ENCODE data around the gene SMAD6. TPM values are rescaled to one million over a fixed set of nuclear protein-coding genes. Genes with fewer than 3 reads are reported as not detected.

SMAD6 gene
- total RNA-seq, 1 experiment from 2014 or later = 19.9 TPM

- intact Hi-C loops (cut with micrococcal nuclease) = no loop called here
- H3K9me2 ChIP-seq (replicated peaks; ENCODE audit: low read length) = no peaks in the 10 kb centered on the region
- H3K36me3 ChIP-seq (ENCODE audit: low read depth, low read length) = no peaks in the 10 kb centered on the region; the same call in 1 of the 2 replicates
- H3K79me2 ChIP-seq (ENCODE audit: low read length) = 0 out of 2 replicates have a peak, but pooled peaks cover 4% of the 10 kb centered on the region
- POLR2A ChIA-PET (ENCODE audit: unreplicated experiment) = no interaction called here
- no peak overlapping the region for H2AFZ ChIP-seq (ENCODE audit: low read length)
- H3K9me3 ChIP-seq (ENCODE audit: low read length) = no peaks in the 10 kb centered on the region
- peaks cover 12% of the 10 kb centered on the region for H3K4me1 ChIP-seq (ENCODE audit: insufficient read depth, low read length)
- H3K27ac ChIP-seq (ENCODE audit: low read length) = no peak overlapping the region
- no TSS peak for BruUV-seq (replicated peaks)
- TF ChIP-seq EZH2 (IDR thresholded peaks at IDR 0.05; ENCODE audit: low read length, unreplicated experiment) (no peak), CTCF (conservative IDR thresholded peaks at IDR 0.05; ENCODE audit: low read depth, low read length) (no peak), EZH2phosphoT487 (IDR thresholded peaks at IDR 0.05; ENCODE audit: borderline replicate concordance, low read length) (no peak)
- no peaks in the 10 kb centered on the region for H3K27me3 ChIP-seq (ENCODE audit: low read length)
- no peaks in the 10 kb centered on the region for H3F3A ChIP-seq (ENCODE audit: low read length, unreplicated experiment)
- CTCF ChIA-PET = no interaction called here
- ATAC-seq (no peak), DNase-seq (no peak)
- H3K4me3 ChIP-seq (ENCODE audit: low read length) = no peak overlapping the region
- H3K4me2 ChIP-seq (ENCODE audit: low read length) = no peak overlapping the region
- H3K9ac ChIP-seq (ENCODE audit: low read length) = no peak overlapping the region
- H4K20me1 ChIP-seq (ENCODE audit: low read length) = no peaks in the 10 kb centered on the region
Observed at GRCh38 chr15:66724732-66725463, 22.9 kb downstream of the SMAD6 start.

- no TSS peak for BruUV-seq (replicated peaks)
- no peak overlapping the region for H3K4me3 ChIP-seq (ENCODE audit: low read length)
Observed at GRCh38 chr15:66725464-66725785, 23.4 kb downstream of the SMAD6 start.

More at GRCh38 chr15:66725464-66725785, 23.4 kb downstream of the SMAD6 start:
- ATAC-seq (no peak), DNase-seq (no peak)
- POLR2A ChIA-PET (ENCODE audit: unreplicated experiment) = no interaction called here
- CTCF ChIA-PET = no interaction called here
- intact Hi-C loops (cut with micrococcal nuclease) = no loop called here
- Histone ChIP-seq H3K4me2 (ENCODE audit: low read length) (no peak overlapping the region), H3K36me3 (ENCODE audit: low read depth, low read length) (no peaks in the 10 kb centered on the region; the same call in 1 of the 2 replicates), H3K9ac (ENCODE audit: low read length) (no peak overlapping the region), H4K20me1 (ENCODE audit: low read length) (no peaks in the 10 kb centered on the region), H3K9me2 (replicated peaks; ENCODE audit: low read length) (no peaks in the 10 kb centered on the region), H3F3A (ENCODE audit: low read length, unreplicated experiment) (no peaks in the 10 kb centered on the region), H3K27me3 (ENCODE audit: low read length) (no peaks in the 10 kb centered on the region), H3K9me3 (ENCODE audit: low read length) (no peaks in the 10 kb centered on the region), H3K79me2 (ENCODE audit: low read length) (peaks cover 8% of the 10 kb centered on the region; the same call in 1 of the 2 replicates), H3K27ac (ENCODE audit: low read length) (no peak overlapping the region), H2AFZ (ENCODE audit: low read length) (no peak overlapping the region), H3K4me1 (ENCODE audit: insufficient read depth, low read length) (peaks cover 11% of the 10 kb centered on the region)
- TF ChIP-seq EZH2phosphoT487 (IDR thresholded peaks at IDR 0.05; ENCODE audit: borderline replicate concordance, low read length) (no peak), EZH2 (IDR thresholded peaks at IDR 0.05; ENCODE audit: low read length, unreplicated experiment) (no peak), CTCF (conservative IDR thresholded peaks at IDR 0.05; ENCODE audit: low read depth, low read length) (no peak)
